K562 (cell line): Measurements from ENCODE around the gene TMEM164. TPM values are rescaled to one million over a fixed set of nuclear protein-coding genes. Genes with fewer than 3 reads are reported as not detected.
A peak's percentile ranks its signal among the peaks of the same experiment; 100 is the strongest.

ENCODE experiments used
- ATAC-seq: fragments of 200-7000 bp; cut with Tn5 transposase; 3 replicates; pipeline ENCODE4 v1.9.1; 2020; ENCODE audit warnings: moderate library complexity
- BruUV-seq: library from RNA; stranded (reverse); fragments of 400-500 nt; replicated peaks from 2 replicates; lab custom pipeline; 2021; lab: Mats Ljungman, UMichigan
- CTCF ChIA-PET: fragments of 300-600 bp; formaldehyde crosslinking; extraction: SDS; loops from one replicate; lab custom pipeline; 2021; ENCODE audit warnings: low intra/inter-chr PET ratio; lab: Yijun Ruan, JAX
- POLR2A ChIA-PET: fragments of 300-600, 350-650 bp; sonication (Branson Sonifier 250); formaldehyde crosslinking; extraction: SDS; loops from one replicate; lab custom pipeline; 2021; ENCODE audit warnings: antibody characterized with exemption, inconsistent platforms; lab: Yijun Ruan, JAX
- DNase-seq, 4 experiments: peaks; one replicate each; pipeline versions ENCODE4 v3.0.0 to v3.0.0-alpha.2; 2011 to 2018; ENCODE audit warnings: low spot score in 3 of 4, mixed read lengths in 3 of 4; ENCODE audit errors: extremely low read depth in 1 of 4
- FAIRE-seq: peaks from 2 replicates; lab custom pipeline; 2011; peaks lifted over from hg19 to GRCh38; lab: Jason Lieb, UNC
- H2AFZ ChIP-seq: 2 replicates; pipeline ENCODE4 v1.6.0; 2011; ENCODE audit warnings: low read depth, low read length, control low read depth, inconsistent platforms
- H3K27ac ChIP-seq: fragments of 200-600 bp; 3 replicates; pipeline ENCODE4 v1.8.0; 2011; ENCODE audit warnings: low read depth, mild to moderate bottlenecking, control low read depth, inconsistent platforms, low read length, moderate library complexity, mixed read lengths; ENCODE audit errors: extremely low read depth
- H3K27me3 ChIP-seq, 2 experiments: fragments of 300-600 bp in 1 of 2; 2 replicates in 1 of 2; 3 replicates in 1 of 2; pipeline versions ENCODE4 v1.6.0 to v1.8.0; 2011; ENCODE audit warnings: inconsistent platforms in 2 of 2, low read length in 2 of 2, mild to moderate bottlenecking in 1 of 2, mixed read lengths in 1 of 2, moderate library complexity in 1 of 2; ENCODE audit not compliant: control insufficient read depth in 2 of 2, insufficient read depth in 2 of 2
- H3K36me3 ChIP-seq: fragments of 300-600 bp; 3 replicates; pipeline ENCODE4 v1.8.0; 2011; ENCODE audit warnings: mild to moderate bottlenecking, low read length, inconsistent platforms; ENCODE audit not compliant: control insufficient read depth, insufficient read depth
- H3K4me1 ChIP-seq, 2 experiments: fragments of 200-600 bp in 1 of 2; replicated peaks in 1 of 2; 2 replicates in 1 of 2; 3 replicates in 1 of 2; pipeline versions ENCODE4 v1.5.1 to v1.8.0; 2011; ENCODE audit warnings: inconsistent platforms in 2 of 2, low read length in 2 of 2, mild to moderate bottlenecking in 1 of 2, mixed read lengths in 1 of 2, moderate library complexity in 1 of 2; ENCODE audit not compliant: control insufficient read depth in 2 of 2, insufficient read depth in 2 of 2
- H3K4me2 ChIP-seq: 2 replicates; pipeline ENCODE4 v1.6.1; 2011; ENCODE audit warnings: low read length, control low read depth, inconsistent platforms, mixed read lengths; ENCODE audit not compliant: insufficient read depth
- H3K4me3 ChIP-seq: fragments of 200-600 bp; sonication (generic), shearing (Covaris generic); 2 replicates; pipeline ENCODE4 v1.5.1; 2016; ENCODE audit warnings: control low read depth, inconsistent platforms
- H3K79me2 ChIP-seq: fragments of 200-600 bp; 3 replicates; pipeline ENCODE4 v1.8.0; 2011; ENCODE audit warnings: low read length, inconsistent platforms; ENCODE audit not compliant: control insufficient read depth, insufficient read depth
- H3K9ac ChIP-seq, 2 experiments: 2 replicates each; pipeline versions ENCODE4 v1.6.0 to v1.6.1; 2011; ENCODE audit warnings: low read depth in 2 of 2, low read length in 2 of 2, control low read depth in 1 of 2, inconsistent platforms in 1 of 2, mild to moderate bottlenecking in 1 of 2, mixed read lengths in 1 of 2; ENCODE audit not compliant: insufficient read depth in 1 of 2
- H3K9me1 ChIP-seq: one replicate; pipeline ENCODE4 v1.6.0; 2011; ENCODE audit warnings: inconsistent platforms, mild to moderate bottlenecking, low read length, moderate library complexity; ENCODE audit not compliant: control insufficient read depth, insufficient read depth
- H3K9me3 ChIP-seq: replicated peaks from 2 replicates; pipeline ENCODE4 v1.5.1; 2011; ENCODE audit warnings: low read depth, low read length, inconsistent platforms; ENCODE audit not compliant: control insufficient read depth, insufficient read depth
- H4K20me1 ChIP-seq: replicated peaks from 2 replicates; pipeline ENCODE4 v1.6.1; 2011; ENCODE audit warnings: low read length, inconsistent platforms, mixed read lengths; ENCODE audit not compliant: control insufficient read depth, insufficient read depth
- NFIC ChIP-seq: fragments of 450-650 bp; IDR thresholded peaks from 2 replicates; pipeline ENCODE4 v1.6.1; 2017; ENCODE audit warnings: mild to moderate bottlenecking, inconsistent platforms
- ZNF512 ChIP-seq: IDR thresholded peaks from 2 replicates; pipeline ENCODE4 v1.6.1; 2016; ENCODE audit warnings: missing genetic modification characterization, missing compliant biosample characterization
- WGBS: fragments of 100-300 bp; shearing (Covaris generic); methylation state at CpG from one replicate; pipeline ENCODE4 v1.1.6; 2016; ENCODE audit warnings: low coverage, mixed read lengths; ENCODE audit not compliant: insufficient coverage; ENCODE audit errors: missing lambda C conversion rate; 5-methylcytosine and 5-hydroxymethylcytosine counted together
- in situ Hi-C: fragments of 300-500 bp; cut with MboI; formaldehyde crosslinking; loops from 4 replicates; pipeline ENCODE4 v1.15.0; 2018; ENCODE audit warnings: inconsistent platforms, mixed read lengths
- intact Hi-C: fragments of 100-400 bp; cut with micrococcal nuclease; formaldehyde crosslinking; loops from 2 replicates; pipeline ENCODE4 v1.14.2; 2022
- polyA plus RNA-seq, 8 experiments: library from polyadenylated mRNA; depleted of rRNA in 4 of 8; stranded (reverse) in 5 of 8; unstranded in 3 of 8; fragments of >200 nt; fragmentation: Nextera tagmentation in 2 of 8; fragmentation: Illumina TruSeq in 1 of 8; extraction: Ambion mirVana in 2 of 8; extraction: Trizol in 1 of 8; gene quantifications; 2 replicates each; pipeline versions ENCODE4 v1.2.1 to v1.2.3, GENCODE V29; 2011 to 2014; ENCODE audit warnings: inconsistent platforms in 1 of 8, missing spikeins in 1 of 8
- total RNA-seq, 7 experiments: library from RNA; depleted of rRNA in 6 of 7; stranded (reverse); fragments of >200 nt in 6 of 7; fragmentation: Illumina TruSeq in 2 of 7; extraction: Trizol in 2 of 7; gene quantifications; 2 replicates each; pipeline versions ENCODE4 v1.2.1 to v1.2.3, GENCODE V29; 2011 to 2021; ENCODE audit warnings: low replicate concordance in 1 of 7

Gene TMEM164
- total and polyA plus RNA-seq, 9 of the 15 experiments (the other 6 are each of a cell fraction or from before 2014, with no cell fraction given) = 2.4 to 57.3 (median 23.1) TPM

- no peaks in the 10 kb centered on the region for H3K9me1 ChIP-seq
- H3K4me1 ChIP-seq = peaks cover 0 to 4% of the 10 kb centered on the region in 2 experiments; a peak in 2 of 5 replicates
- 75% methylated on average over 1 of the region's 2 CpGs for WGBS
- H3K4me2 ChIP-seq = no peak overlapping the region
- TF ChIP-seq NFIC (no peak), ZNF512 (tag) (peak; percentile 63; the same call in 1 of the 2 replicates)
- no peak for ATAC-seq
- no peaks in the 10 kb centered on the region for H3K27me3 ChIP-seq
- in situ Hi-C loops = loop anchor here (5.0 kb wide), 1 partner anchor 80 kb away; no protein-coding TSS in a partner anchor
- ChIA-PET POLR2A (no interaction called here), CTCF (no interaction called here)
- no peak overlapping the region for H3K27ac ChIP-seq
- H4K20me1 ChIP-seq = no peaks in the 10 kb centered on the region
- H3K36me3 ChIP-seq = no peaks in the 10 kb centered on the region; the same call in 2 of the 3 replicates
- no peak overlapping the region for H3K9ac ChIP-seq
- DNase-seq = no peak
- no TSS peak for BruUV-seq
- H2AFZ ChIP-seq = no peak overlapping the region
- intact Hi-C loops = no loop called here
- no peak for FAIRE-seq
- no peaks in the 10 kb centered on the region for H3K9me3 ChIP-seq
- H3K4me3 ChIP-seq = no peak overlapping the region
- peaks cover 41% of the 10 kb centered on the region for H3K79me2 ChIP-seq
Observed at GRCh38 chrX:110222497-110223257, 219.8 kb downstream of the TMEM164 start.
